Measurements from ENCODE around the gene NIPBL. TPM values are rescaled to one million over a fixed set of nuclear protein-coding genes. Genes with fewer than 3 reads are reported as not detected.

Gene NIPBL
- total and polyA plus RNA-seq, 2 of the 13 experiments (the other 11 are each of a cell fraction or from before 2014, with no cell fraction given): 12.3 to 32.3 TPM

DNA sequence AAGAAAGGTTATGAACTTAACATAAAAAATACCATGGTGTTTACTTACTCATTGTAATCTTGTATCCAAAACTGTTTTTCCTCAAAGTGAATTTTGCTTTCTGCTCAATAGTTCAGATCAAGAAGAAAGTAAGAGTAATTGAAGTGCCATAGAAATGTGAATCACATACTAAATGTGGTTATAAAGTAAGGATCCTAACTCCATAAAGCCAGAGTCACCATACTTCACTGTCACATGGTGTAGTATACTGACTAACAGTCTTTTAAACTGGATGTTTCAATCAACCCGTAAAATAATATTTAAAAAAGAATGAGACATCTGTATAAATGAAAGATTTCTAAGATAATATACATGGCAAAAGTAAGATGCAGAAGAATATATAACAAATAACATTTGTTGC is 72.1 kb downstream of the NIPBL start:
- Histone ChIP-seq H3K4me3 (replicated peaks in 1 of 3; ENCODE audit: insufficient read depth in 1 of 3, low read depth in 2 of 3, low read length in 3 of 3) (no peak overlapping the region), H3K79me2 (ENCODE audit: insufficient read depth, low read length) (peaks cover 81% of the 10 kb centered on the region), H3K4me1 (ENCODE audit: insufficient read depth, low read length) (no peaks in the 10 kb centered on the region), H3K27ac (ENCODE audit: extremely low read length, insufficient read depth, low read length) (no peak overlapping the region), H2AFZ (ENCODE audit: low read length) (no peak overlapping the region), H3K9me3 (ENCODE audit: low read length) (no peaks in the 10 kb centered on the region), H3K36me3 (replicated peaks in 1 of 2; ENCODE audit: control insufficient read depth in 1 of 2, insufficient read depth in 2 of 2, low read length in 2 of 2) (no peaks in the 10 kb centered on the region), H3K27me3 (ENCODE audit: control insufficient read depth in 1 of 2, insufficient read depth in 2 of 2, low read length in 2 of 2) (no peaks in the 10 kb centered on the region), H3K9ac (ENCODE audit: insufficient read depth, low read depth, low read length) (no peak overlapping the region), H3K4me2 (ENCODE audit: low read depth, low read length) (no peak overlapping the region), H4K20me1 (ENCODE audit: insufficient read depth, low read length) (peaks cover 27% of the 10 kb centered on the region)
- POLR2A ChIA-PET: no interaction called here
- ATAC-seq (no peak), FAIRE-seq (no peak), DNase-seq (ENCODE audit: low spot score) (no peak)
- CTCF ChIA-PET (ENCODE audit: low intra/inter-chr PET ratio, low total read pairs): no interaction called here
- BruUV-seq (replicated peaks): no TSS peak
- intact Hi-C loops (cut with micrococcal nuclease; ENCODE audit: unreplicated experiment) (no loop called here), in situ Hi-C loops (cut with HindIII; ENCODE audit: extremely low pct_ligation_motif_present, low pct_unique_long_range_greater_than_20kb) (no loop called here)
- TF ChIP-seq ZBTB1 (CRISPR knock-in tag; IDR thresholded peaks at IDR 0.05; ENCODE audit: borderline replicate concordance): no peak
- TF ChIP-seq ZNF746 (CRISPR knock-in tag; IDR thresholded peaks at IDR 0.05): no peak
- TF ChIP-seq CHD4 (IDR thresholded peaks at IDR 0.05; ENCODE audit: borderline replicate concordance, low read length): no peak
- TF ChIP-seq NR2F1 (CRISPR knock-in tag; IDR thresholded peaks at IDR 0.05): no peak
- TF ChIP-seq PCBP1 (IDR thresholded peaks at IDR 0.05; ENCODE audit: borderline replicate concordance, low read depth, low read length): no peak
- no peak for TF ChIP-seq PRMT3 (CRISPR knock-in tag; IDR thresholded peaks at IDR 0.05; ENCODE audit: borderline replicate concordance, low read depth)
- TF ChIP-seq HNRNPH1 (optimal IDR thresholded peaks at IDR 0.05; ENCODE audit: low read depth, low read length): no peak
- no peak for TF ChIP-seq RCOR2 (CRISPR knock-in tag; IDR thresholded peaks at IDR 0.05)
- no peak for TF ChIP-seq SIN3B (IDR thresholded peaks at IDR 0.05; ENCODE audit: low read length)
- no peak for TF ChIP-seq SMAD9 (CRISPR knock-in tag; IDR thresholded peaks at IDR 0.05)
- no peak for TF ChIP-seq ZNF20 (CRISPR knock-in tag; IDR thresholded peaks at IDR 0.05)
- no peak for TF ChIP-seq ELF3 (CRISPR knock-in tag; IDR thresholded peaks at IDR 0.05)
- TF ChIP-seq HNF4A (CRISPR knock-in tag; IDR thresholded peaks at IDR 0.05): no peak
- no peak for TF ChIP-seq HOXA3 (CRISPR knock-in tag; IDR thresholded peaks at IDR 0.05)
- no peak for TF ChIP-seq ZNF562 (CRISPR knock-in tag; IDR thresholded peaks at IDR 0.05; ENCODE audit: borderline replicate concordance)
- TF ChIP-seq RNF2 (conservative IDR thresholded peaks at IDR 0.05; ENCODE audit: low read depth): no peak
- 93% methylated on average over 1 of the region's 1 CpG for WGBS (ENCODE audit: low lambda C conversion rate)

Measured in HepG2 (cell line).